Retina (tissue), 1 donor: ENCODE measurements around the gene RAI1.
"Not testable (repeated sequence)": the region's sequence is repeated elsewhere in the genome, so short reads cannot be mapped to it uniquely, and the experiment has no call there.

Experiments used
- DNase-seq: peaks from one replicate; pipeline ENCODE4 v3.0.0-alpha.2; 2016

RAI1 gene

DNA sequence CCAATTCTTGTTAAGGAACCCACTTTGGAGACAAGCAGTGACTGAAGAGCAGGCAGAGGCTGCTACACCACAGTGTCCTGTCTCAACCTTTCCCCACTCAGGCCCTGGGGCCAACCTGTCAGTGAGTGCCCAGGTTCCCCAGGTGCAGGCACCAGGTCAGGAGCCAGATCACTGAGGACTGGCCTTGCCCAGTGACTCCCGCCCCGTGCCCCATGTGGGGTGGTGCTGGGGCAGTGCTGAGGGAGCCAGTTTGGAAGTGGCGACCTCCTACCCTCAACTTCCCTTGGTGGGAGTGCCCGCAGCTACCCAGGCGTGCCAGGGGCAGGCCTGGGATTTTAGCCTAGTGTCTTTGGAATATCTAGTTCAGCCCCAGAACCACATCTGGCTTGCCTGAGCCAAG lies 126.2 kb downstream of the RAI1 start:
- DNase-seq: no peak

DNA sequence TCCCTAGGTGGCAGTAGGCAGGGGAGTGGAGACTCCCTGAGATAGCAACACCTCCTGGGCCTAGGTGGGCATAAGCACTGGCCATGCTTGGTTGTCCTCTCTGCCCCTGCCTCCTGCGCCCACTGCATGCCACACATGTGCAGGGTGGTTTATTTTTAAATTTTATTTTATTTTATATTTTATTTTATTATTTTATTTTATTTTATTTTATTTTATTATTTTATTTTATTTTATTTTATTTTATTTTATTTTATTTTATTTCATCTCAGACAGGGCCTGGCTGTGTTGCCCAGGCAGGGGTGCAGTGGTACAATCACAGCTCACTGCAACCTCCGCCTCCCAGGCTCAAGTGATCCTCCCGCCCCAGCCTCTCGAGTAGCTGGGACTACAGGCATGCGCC lies 126.9 kb downstream of the RAI1 start:
- DNase-seq: not testable (repeated sequence)

DNA sequence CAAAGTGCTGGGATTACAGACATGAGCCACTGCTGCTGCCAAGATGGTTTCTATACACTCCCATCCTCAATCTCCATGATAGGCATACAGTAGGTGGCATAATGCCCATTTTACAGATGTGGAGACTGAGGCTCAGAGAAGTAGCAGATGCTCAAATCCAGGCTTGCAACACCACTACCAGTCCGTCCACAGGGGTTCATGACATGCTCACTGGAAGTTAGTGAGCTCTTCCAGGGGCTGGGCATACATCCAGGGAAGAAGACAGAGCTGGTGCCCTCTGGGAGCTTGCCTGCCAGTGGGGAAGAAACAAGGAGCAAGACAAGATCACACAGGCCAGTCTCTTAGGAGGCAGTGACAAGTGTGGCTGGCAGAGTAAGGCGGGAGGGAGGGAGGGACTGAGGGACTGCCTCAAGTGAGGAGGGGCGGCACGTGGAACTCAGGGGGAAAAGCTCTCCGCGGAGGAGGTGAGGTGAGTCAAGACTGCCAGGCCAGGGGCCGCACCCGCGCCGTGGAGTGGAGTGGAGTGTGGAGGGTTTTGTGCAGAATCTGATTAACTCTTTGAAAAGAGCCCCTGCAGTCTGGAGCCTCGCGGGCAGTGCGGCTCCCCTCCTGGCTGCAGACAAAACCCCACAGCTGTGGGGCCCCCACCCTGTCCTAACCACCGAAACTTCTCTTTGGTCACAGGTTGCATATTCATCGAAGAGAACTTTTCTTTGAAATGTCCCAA lies 127.6 kb downstream of the RAI1 start:
- DNase-seq: peak; percentile 39

DNA sequence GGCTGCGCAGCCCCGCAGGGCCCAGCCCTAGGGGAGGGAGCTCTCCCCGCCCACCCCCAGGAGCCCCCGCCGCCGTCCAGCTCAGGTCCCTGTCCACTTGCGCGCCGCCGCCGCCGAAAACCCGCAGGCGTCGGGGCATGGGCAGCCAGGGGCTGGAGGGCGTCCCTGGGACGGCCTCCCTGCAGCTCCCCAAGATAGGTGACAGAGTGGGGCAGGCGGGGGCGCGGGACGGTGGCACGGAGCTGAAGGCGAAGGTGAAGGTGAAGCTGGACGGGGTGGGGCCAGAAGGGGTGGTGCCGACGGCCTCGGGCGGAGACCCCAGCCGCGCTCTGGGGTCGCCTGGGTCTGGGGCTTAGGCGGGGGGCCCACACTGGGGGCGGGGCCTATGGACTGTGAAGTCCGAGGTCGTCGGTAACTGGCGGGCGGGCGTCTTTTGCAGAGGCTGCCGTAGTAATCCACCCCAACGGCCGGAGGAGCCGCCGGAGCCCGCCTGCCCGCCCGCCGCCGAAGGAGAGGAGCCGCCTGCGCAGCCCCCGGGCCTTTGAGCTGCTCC lies 128.3 kb downstream of the RAI1 start:
- DNase-seq: no peak

DNA sequence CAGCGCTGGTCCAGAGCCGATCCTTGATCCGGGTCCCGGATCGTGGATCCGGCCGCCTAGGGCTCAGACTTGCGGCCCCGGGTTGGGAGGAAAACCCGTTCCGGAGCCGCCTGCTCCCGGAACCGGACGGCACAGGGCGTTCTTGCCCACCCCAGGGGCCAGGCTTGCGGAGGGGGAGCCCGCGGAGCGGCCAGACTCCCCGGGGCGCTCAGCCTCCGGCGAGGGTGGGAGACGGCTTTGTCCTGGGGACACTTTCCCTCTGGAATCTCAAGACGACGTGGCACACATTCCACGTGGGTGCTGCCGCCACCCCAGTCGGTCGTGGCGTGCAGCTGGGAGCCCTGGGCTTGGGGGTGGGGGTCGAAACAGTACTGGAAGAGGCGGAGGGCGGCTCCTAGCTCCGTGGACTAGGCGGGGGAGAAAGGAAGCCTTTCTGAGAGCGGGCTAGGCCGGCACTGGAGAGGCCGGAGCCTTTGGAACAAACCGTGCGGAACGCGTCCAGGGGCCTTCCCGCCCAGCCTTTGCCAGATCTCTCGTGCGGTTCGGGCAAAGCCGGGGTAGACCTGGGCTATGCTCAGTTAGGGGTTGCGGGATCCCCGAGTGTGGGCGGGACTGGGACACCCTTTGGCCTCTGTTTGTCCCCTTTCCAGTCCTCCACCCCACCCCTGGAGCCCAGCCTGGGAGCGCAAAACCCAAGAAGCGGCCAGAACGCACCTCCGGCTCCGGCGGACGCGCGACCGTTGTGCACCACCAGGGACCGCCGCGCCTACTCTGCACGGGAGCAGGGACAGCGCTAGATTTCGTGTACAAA lies 129.0 kb downstream of the RAI1 start:
- DNase-seq: peak; percentile 93

DNA sequence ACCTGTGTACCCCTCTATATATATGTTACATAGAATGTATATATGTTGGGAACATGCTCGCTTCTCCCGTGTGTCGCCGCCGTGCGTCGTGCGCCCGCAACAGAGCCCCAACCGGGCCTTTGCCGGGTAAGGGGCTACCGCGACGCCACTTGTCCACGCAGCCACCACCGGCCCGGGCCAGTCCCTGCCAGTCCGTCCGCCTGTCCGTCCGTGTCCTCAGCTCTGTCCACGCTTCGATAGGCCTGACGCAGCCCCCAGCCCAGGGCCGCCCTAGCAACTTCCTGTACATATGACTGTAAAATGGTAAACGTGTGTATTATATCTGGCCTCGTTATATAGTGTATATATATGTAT lies 129.6 kb downstream of the RAI1 start:
- DNase-seq: no peak

DNA sequence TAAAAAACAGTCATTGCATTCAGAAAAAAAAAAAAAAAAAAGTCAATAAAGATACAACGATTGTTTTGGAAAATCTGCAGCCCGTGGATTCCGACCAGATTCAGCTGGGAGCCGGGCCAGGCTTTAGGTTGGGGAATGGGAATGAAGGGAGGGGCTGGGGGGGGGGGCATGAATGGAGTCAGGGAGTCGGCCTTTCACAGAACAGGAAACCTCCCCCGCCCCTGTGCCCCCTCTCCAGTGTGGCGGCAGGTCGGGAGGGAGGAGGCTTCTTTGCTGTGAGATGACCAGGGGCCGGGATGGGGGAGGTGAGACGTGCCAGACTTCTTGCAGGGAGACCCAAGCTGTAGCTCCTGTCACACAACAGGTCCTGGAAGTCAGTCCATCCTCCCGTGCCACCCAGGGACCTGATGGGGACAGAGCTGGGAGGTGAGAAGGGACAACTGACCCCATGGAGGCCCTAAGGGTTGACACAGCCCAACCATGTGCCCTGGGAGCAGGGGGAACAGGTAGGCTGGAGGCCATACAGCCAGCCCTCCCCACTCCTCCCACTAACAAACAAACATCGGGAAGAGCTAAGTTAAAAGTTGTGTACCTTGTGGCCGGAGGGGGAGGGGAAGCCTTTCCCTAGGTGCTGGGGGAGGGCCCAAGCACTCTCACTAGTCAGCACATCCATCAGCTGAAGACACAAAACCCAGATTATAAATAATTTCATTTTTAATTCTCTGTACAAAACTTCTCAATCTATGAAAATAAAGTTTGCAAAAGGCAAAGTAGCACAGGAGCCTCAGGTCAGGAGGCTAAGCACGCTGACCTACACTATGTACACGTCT lies 130.3 kb downstream of the RAI1 start:
- DNase-seq: peak; percentile 28

DNA sequence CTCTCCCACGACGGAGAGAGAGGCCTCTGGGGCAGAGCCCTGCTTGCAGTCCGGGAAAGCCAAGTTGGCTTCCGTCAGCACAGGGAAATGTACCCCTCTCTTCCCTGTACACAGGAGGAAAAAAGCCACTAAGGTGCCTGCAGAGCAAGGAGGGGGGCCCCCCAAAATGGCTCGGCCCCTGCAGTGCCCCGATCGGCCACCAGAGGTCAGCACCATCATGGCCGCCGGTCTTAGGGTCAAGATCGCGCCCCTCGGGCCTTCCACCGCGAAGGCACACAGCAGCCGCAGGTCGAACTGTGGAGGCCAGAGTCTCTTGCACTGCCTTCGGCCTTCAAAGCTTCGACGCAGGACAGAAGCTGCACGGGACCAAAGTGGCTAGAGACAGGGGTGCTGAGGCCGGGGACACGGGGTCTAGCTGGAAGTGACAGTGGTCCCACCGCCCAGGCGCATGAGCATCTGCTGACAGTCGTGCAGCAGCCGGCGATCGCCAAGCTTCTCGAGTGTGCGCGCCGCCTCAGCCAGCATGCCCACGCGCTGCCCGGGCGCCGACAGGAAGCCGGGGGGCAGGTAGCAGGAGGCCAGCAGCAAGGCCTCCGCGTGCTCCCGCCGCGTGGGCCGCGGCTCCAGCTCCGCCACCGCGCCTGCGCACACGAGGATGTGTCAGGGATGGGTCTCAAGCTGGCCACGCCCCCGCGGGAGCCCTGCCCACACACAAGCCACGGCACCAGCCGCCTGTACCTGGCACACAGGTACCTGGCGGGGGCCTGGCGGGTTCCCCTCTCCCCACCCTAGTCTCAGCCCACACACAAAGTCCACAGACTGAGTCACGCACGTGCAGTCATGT lies 131.2 kb downstream of the RAI1 start:
- peak; percentile 95 for DNase-seq

DNA sequence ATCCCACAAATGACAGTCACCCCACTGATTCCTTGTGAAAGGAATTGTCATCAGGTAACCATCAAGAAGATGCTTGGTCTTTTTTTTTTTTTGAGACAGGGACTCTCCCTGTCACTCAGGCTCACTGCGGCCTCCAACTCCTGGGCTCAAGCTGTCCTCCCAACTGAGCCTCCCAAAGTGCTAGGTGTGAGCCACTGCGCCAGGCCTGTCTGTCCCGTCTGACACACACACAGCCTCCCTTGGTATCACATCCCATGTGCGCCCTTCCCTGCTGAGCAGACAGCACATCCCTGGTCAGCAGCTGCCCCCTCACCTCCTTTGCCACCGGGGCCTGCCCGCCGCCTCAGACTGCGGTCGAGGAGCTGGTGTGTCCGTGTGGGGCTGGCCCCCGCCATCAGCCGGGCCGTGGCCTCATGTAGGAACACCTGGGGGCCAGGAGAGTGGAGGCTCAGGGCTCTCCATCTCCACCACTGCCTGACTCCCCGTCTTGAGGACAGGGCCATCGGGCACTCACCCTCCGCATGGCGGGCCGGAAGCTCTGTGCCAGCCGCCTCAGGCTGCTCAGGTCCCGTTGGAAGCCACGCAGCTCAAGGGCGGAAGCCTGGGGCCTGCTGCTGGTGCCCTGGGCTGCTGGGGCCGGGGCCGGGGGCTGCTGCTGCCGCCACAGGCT lies 131.9 kb downstream of the RAI1 start:
- DNase-seq: no peak

DNA sequence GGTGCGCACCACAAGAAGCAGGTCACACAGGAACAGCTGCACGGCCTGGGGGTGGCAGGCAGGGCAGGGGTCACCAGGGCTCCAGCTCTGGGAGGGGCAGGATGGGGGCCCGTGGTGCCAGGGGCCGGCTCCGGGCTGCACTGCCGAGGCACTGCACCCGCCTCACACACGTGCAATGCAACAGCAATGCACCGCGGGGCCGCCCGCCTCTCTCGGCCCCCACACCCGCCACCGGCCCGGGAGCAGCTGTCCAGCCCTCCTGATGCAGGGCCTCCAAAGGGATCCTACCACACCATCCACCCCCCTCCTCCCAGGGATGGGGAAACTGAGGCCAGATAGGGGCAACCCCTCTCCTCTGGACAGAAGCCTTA lies 132.5 kb downstream of the RAI1 start:
- no peak for DNase-seq

DNA sequence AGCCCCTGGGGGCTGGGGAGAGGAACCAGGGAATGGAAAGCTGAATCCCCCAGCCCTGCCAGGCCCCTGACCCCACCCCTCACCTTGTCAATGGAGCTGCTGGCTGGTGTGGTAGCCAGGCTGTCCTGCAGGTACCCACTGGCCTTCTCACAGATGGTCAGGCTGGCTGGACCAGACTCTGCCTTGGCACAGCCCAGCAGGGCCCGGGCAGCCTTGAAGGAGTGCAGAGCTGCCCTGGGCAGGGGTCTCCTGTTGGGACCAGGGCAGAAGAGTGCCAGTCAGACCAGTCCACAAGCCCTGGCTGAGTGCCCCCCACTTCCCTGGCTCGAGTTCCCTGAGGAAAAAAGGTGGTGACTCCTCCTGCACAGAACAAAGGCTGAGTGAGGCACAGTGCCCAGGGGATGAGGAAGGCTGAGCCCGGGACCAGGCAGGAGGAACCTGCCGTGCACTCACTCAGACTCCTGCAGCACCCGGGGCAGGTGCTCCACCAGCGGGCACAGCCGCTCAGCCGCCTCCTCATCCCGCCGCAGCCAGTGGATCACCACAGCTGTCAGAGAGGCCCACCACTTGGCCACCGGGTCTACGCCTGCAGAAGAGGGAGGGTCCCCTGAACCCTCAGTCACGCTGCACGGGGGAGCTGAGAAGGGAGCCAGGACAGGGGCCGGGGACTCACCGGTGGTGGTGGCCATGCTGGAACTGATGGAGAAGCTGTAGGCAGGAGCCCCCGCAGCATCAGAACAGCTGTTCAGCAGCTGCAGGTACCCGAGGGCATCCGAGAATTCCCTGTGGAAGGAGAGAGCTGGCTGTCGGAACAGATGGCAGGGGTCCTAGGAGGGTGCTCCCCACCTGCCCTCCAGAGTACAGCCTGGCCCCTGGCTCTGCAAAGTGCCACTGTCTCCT lies 133.2 kb downstream of the RAI1 start:
- peak; percentile 40 for DNase-seq

DNA sequence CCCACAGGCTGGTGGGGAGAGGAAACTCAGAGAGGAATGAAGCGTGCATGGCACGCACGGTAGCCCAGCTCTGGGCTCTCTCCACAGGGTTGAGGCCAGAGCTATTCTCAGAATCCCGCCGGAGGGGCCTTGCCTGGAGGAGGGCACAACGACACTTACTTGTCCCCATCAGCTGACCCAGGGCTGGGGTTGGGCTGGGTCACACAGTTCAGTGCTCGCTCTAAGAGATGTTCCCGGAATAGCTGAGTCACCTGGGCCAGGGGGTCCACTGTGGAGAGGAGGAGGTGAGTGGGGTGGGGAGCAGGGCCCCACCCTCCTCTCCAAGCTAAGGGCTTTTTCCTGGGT lies 133.8 kb downstream of the RAI1 start:
- DNase-seq: no peak

DNA sequence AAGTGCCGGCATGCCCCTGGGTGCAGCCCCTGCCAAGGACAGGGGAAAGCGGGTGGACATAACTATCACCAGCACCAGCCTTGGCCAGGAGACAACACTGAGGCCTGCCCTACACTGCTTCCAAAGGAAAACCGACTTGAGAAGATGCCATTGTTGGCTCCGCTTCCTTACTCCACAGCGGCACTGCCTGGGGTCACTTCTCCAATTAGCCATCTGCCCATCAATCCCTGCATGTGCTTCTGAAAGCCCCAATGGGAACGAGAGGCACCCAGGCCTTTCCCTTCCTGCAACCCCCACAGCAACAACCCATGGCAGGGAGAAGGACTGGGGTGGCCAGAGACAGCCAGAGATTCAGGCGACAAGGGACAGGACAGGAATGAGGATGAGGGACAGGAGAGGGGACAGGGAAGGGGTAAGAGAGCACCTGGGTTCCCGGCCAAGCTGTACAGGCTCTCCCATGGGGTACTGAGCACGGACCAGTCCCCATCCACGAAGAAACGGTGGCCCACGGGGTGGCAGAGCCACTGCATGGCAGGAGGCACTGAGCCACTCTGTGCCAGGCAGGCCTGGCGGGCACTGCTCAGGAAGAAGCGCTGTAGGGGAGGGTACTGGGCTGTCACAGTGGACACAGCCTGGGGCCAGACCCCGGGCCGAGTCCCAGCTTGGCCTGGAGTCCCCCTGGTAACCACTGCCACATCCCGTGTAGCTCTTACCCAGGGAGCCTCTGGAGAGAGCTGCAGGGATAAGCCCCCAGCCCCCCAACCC lies 134.4 kb downstream of the RAI1 start:
- DNase-seq: peak; percentile 47

DNA sequence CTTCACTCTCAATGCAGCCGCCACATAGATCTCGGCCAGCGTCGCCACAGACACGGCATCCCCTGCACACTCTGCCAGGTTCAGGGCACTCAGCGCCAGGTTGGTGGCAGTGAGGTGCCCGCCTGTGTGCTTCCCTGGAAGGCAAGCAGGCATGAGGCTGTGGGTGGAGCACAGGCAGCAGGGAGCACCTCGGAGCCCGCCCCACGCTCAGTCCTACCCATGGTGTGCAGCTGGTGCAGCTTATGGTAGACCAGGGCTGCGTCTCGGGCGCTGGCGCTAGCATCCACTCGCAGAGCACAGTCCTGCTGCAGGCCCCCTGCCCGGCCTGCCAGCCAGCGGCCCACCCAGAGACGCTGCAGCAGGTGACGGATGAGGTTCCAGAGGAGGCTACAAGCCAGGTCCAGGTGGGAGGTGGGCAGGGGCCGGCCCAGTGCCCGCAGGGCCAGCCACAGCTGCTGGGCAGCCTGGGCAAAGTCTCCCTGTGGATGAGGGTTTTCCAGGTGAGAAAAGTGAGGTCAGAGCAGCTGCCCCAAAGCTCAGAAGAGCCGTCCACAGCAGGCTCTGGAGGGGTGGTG lies 135.1 kb downstream of the RAI1 start:
- DNase-seq: peak; percentile 44

DNA sequence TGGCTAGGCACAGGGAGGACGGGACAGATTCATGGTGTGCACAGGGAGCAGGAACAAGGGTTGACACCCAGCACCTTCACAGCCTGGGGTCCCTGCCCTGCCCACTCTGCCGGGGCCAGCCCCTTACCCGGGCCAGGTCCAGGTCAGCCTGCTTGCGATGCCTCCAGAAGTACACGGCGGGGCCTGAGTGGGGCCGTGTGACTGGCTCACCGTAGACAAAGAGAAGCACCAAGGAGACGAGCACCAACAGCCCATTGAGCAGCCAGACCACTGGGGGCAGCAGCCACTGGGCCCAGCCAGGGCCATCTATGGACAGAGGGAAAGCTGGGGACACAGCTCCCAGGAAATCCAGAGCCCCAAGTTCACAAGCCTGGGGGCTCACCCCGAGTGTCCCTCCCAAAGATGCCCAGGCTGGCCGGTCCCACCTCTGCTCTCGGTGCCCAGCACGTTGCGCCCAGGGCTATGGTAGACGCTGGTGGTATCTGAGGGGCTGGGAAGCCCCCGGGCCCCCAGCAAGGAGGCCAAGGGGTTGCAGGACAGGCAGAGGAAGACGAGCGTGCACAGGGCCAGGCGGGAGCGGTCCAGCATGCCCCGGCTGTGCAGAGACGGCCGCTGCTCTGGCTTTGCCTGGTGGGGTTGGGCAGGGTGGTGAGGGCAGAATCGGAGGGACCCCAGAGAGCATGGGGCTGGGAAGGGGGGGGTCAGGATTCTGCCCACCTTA lies 135.7 kb downstream of the RAI1 start:
- peak; percentile 36 for DNase-seq

DNA sequence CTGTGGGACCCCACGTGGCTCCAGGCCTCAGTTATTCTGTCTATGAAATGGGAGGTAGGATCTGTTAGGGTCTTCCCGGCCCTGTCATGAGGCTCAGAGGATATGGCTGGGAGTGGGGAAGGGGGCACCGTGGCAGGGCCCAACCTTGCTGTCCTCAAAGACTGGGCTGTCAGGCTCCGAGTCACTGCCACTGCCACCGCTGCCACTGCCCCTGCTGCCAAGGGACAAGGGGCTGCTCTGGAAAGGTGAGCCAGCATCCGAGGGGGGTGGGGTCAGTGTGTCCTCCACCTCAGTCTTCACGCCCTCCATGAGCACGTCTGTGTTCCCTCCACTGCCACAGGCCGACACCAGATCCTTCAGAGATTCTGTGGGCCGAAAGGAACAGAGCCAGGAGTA lies 136.3 kb downstream of the RAI1 start:
- DNase-seq: no peak

DNA sequence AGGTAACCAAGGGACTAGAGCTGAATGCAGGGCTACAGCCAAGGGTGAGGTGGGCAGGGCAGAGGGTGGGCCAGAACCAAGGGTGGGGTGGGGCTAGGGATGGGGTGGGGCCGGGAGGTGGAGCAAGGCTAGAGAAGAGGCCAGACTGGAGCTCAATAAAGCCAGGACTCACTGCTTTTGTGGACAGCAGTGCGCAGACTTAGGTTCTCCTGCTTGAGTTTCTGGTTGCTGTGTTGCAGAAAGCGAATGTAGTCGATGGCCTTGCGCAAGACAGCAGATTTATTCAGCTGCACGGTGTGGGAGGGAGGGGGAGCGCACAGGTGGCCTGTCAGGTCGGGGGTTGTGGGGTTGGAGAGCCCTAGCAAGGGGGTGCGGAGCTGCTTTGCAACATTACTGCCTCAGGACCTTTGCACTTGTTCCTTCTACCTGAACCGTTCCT lies 136.8 kb downstream of the RAI1 start:
- no peak for DNase-seq

DNA sequence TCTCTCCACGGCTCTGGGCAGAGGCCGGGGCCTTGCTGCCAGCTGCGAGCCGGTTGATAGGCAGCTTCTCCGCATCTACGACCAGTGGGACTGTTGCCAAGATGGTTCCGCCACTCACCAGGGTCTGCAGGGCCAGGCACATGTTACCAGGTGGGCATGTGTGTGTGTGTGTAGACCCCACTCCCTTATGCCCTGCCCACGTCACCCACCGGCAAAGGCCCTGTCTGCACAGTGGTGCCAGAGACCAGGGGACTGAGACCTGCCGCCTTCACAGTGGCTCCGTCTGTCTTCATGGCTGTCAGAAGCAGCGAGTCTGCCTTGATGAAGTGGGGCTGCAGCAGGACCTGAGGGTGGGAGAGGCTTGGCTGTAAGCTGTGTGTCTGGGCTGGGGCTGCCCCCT lies 137.9 kb downstream of the RAI1 start:
- no peak for DNase-seq

DNA sequence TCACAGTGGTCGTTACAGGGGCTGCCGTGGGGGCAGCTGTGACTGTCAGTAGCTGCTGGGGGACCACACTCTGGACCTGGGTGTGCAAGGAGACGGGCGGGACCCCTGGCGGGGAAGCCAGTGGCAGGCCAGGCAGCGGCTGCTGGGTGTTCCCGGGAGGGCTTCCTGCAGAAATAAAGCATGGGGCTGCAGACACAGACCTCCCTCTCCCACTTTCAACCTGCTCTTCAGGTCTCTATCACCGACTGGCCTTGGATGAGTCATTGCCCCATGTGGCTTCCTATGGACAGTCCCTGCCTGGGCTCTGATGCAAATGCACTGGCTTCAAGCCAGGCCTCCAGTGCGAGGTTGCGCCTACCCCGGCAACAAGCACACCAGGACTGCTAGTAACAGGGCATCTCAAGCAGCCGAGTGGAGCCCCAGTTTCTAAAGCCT lies 138.3 kb downstream of the RAI1 start:
- no peak for DNase-seq
